Measurements from ENCODE around the gene CREB3L1.
A peak's percentile ranks its signal among the peaks of the same experiment; 100 is the strongest.

CREB3L1 gene

DNA sequence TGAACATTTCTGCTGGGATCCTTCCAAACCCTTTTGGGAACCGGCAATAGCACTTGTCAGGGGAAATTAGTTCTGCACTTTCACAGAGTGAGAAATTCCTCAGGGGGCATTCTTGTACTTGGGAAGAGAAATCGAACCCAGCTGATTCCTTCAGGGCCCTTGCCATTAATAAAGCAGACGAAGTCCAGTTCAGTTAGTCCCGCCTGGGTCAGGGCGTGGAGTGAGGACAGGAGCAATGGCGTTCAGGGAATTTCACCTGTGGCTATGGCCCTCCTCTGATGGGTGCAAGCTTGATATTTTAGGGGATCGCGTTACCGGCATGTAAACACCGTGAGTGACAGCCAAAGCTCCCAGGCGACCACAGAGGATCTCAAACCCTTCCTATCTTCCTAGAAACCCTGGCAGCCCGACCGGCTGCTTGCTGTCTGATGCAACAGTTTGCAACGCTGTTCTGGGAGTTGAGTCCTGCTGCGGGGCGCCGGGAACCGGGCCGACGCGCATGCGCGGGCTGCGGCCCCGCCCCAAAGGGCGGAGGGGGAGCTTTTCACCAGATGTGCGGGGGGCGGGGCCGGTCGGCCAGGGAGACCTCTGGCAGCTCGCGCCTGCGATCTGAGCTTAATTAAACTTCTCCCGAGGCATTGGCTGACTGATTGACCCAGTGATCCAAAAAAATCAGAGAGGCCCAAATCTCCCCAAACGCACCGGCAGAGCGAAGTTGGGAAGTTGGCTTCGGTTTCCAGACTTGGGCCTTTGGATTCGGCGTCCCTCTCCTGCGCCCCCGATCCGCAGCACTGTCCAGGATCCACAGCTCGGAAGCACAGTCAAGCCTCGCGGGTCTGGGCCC lies 34.3 kb upstream of the CREB3L1 start:
- no peaks in the 10 kb centered on the region for H4K20me1 ChIP-seq (ENCODE audit: low read depth, low read length)
- H3K9me3 ChIP-seq (ENCODE audit: insufficient read depth, low read length) = no peaks in the 10 kb centered on the region
- H2AFZ ChIP-seq (ENCODE audit: low read depth, low read length, severe bottlenecking) = peak overlapping the region; percentile 94
- H3K79me2 ChIP-seq (ENCODE audit: insufficient read depth, low read length) = no peaks in the 10 kb centered on the region
- no peaks in the 10 kb centered on the region for H3K36me3 ChIP-seq (ENCODE audit: low read length)
- TF ChIP-seq, protein P1, sequence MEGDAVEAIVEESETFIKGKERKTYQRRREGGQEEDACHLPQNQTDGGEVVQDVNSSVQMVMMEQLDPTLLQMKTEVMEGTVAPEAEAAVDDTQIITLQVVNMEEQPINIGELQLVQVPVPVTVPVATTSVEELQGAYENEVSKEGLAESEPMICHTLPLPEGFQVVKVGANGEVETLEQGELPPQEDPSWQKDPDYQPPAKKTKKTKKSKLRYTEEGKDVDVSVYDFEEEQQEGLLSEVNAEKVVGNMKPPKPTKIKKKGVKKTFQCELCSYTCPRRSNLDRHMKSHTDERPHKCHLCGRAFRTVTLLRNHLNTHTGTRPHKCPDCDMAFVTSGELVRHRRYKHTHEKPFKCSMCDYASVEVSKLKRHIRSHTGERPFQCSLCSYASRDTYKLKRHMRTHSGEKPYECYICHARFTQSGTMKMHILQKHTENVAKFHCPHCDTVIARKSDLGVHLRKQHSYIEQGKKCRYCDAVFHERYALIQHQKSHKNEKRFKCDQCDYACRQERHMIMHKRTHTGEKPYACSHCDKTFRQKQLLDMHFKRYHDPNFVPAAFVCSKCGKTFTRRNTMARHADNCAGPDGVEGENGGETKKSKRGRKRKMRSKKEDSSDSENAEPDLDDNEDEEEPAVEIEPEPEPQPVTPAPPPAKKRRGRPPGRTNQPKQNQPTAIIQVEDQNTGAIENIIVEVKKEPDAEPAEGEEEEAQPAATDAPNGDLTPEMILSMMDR (IDR thresholded peaks at IDR 0.05; ENCODE audit: insufficient read depth, low read length, poor library complexity, severe bottlenecking) = no peak
- no peak for TF ChIP-seq EZH2phosphoT487 (conservative IDR thresholded peaks at IDR 0.05; ENCODE audit: low read length)
- peak overlapping the region; percentile 49 for H3K4me3 ChIP-seq (ENCODE audit: insufficient read depth, low read length, poor library complexity, severe bottlenecking)
- no peaks in the 10 kb centered on the region for H3K9me2 ChIP-seq (replicated peaks; ENCODE audit: insufficient read depth, low read length)
- peak overlapping the region; percentile 65 for H3K9ac ChIP-seq (ENCODE audit: low read length)
- peak overlapping the region; percentile 99 for H3K4me2 ChIP-seq (ENCODE audit: low read depth, low read length, poor library complexity, severe bottlenecking)
- H3F3A ChIP-seq (ENCODE audit: insufficient read depth) = no peaks in the 10 kb centered on the region
- H3K27me3 ChIP-seq (ENCODE audit: low read length) = no peaks in the 10 kb centered on the region
- peak overlapping the region; percentile 8; the same call in 1 of the 2 replicates for H3K27ac ChIP-seq (ENCODE audit: low read depth, low read length)

DNA sequence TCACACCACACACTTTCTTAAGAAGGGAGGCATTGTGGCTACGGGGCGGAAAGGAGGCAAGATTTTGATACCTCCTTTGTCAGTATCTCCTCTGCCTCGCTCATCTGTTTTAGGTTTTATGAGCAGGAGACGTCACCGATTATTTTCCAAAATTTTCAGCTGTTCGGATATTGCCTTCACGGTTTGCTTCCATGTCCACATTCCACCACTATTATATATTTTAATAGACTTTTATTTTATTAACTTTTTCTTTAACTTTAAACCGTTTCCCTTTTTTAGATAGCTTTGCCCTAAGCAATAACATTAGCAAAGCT lies 33.7 kb upstream of the CREB3L1 start:
- peak overlapping the region; percentile 99 for H3K4me2 ChIP-seq (ENCODE audit: low read depth, low read length, poor library complexity, severe bottlenecking)
- peak overlapping the region; percentile 94 for H2AFZ ChIP-seq (ENCODE audit: low read depth, low read length, severe bottlenecking)
- no peaks in the 10 kb centered on the region for H3K9me2 ChIP-seq (replicated peaks; ENCODE audit: insufficient read depth, low read length)
- peak overlapping the region; percentile 65 for H3K9ac ChIP-seq (ENCODE audit: low read length)
- H3K36me3 ChIP-seq (ENCODE audit: low read length) = no peaks in the 10 kb centered on the region
- no peaks in the 10 kb centered on the region for H3K9me3 ChIP-seq (ENCODE audit: insufficient read depth, low read length)
- H4K20me1 ChIP-seq (ENCODE audit: low read depth, low read length) = no peaks in the 10 kb centered on the region
- TF ChIP-seq EZH2phosphoT487 (conservative IDR thresholded peaks at IDR 0.05; ENCODE audit: low read length) = no peak
- TF ChIP-seq, protein P1 (IDR thresholded peaks at IDR 0.05; ENCODE audit: insufficient read depth, low read length, poor library complexity, severe bottlenecking) = no peak
- H3K4me3 ChIP-seq (ENCODE audit: insufficient read depth, low read length, poor library complexity, severe bottlenecking) = peak overlapping the region; percentile 49
- no peaks in the 10 kb centered on the region for H3K79me2 ChIP-seq (ENCODE audit: insufficient read depth, low read length)
- H3K27me3 ChIP-seq (ENCODE audit: low read length) = no peaks in the 10 kb centered on the region
- no peak overlapping the region for H3K27ac ChIP-seq (ENCODE audit: low read depth, low read length)
- H3F3A ChIP-seq (ENCODE audit: insufficient read depth) = no peaks in the 10 kb centered on the region

DNA sequence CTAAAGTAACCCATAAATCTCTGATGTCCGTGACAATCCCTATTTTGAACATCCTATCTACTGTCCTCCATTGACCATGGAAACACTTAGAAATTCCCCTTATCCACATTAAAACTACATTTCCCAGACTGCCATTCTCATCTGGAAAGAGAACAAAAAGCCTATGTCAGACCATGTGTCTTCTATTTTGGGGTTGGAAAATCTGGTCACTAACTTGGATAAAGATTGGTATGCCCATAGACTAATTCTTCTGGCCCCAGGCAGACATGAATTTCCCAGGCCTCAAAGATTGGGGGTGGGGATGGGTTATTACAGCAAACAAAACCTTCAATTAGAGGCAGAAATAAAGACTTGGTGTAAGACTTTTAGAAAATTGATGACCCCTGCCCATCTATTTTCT lies 30.9 kb upstream of the CREB3L1 start:
- no peak overlapping the region for H3K4me2 ChIP-seq (ENCODE audit: low read depth, low read length, poor library complexity, severe bottlenecking)
- H2AFZ ChIP-seq (ENCODE audit: low read depth, low read length, severe bottlenecking) = no peak overlapping the region
- TF ChIP-seq, protein P1 (IDR thresholded peaks at IDR 0.05; ENCODE audit: insufficient read depth, low read length, poor library complexity, severe bottlenecking) = no peak
- TF ChIP-seq EZH2phosphoT487 (conservative IDR thresholded peaks at IDR 0.05; ENCODE audit: low read length) = no peak

More for the DNA sequence above, 30.9 kb upstream of the CREB3L1 start:
- Histone ChIP-seq H3K9me2 (replicated peaks; ENCODE audit: insufficient read depth, low read length) (no peaks in the 10 kb centered on the region), H3F3A (ENCODE audit: insufficient read depth) (no peaks in the 10 kb centered on the region), H3K4me3 (ENCODE audit: insufficient read depth, low read length, poor library complexity, severe bottlenecking) (no peak overlapping the region), H3K27me3 (ENCODE audit: low read length) (no peaks in the 10 kb centered on the region), H3K36me3 (ENCODE audit: low read length) (no peaks in the 10 kb centered on the region), H3K9me3 (ENCODE audit: insufficient read depth, low read length) (no peaks in the 10 kb centered on the region), H3K27ac (ENCODE audit: low read depth, low read length) (no peak overlapping the region), H3K79me2 (ENCODE audit: insufficient read depth, low read length) (no peaks in the 10 kb centered on the region), H4K20me1 (ENCODE audit: low read depth, low read length) (no peaks in the 10 kb centered on the region), H3K9ac (ENCODE audit: low read length) (no peak overlapping the region)
